WERI-Rb-1 (cell line): ENCODE data around the gene ZCCHC24.

Source experiments
- DNase-seq: peaks from one replicate; pipeline ENCODE4 v3.0.0-alpha.2; 2020
- H3K27ac ChIP-seq: fragments of 250-450 bp; sonication (Bioruptor Pico); 2 replicates; pipeline ENCODE4 v1.5.1; 2020; ENCODE audit warnings: mild to moderate bottlenecking, moderate library complexity
- H3K27me3 ChIP-seq: fragments of 250-450 bp; sonication (Bioruptor Pico); 2 replicates; pipeline ENCODE4 v1.5.1; 2021; ENCODE audit warnings: mild to moderate bottlenecking, low read depth, moderate library complexity; ENCODE audit not compliant: insufficient read depth, severe bottlenecking
- H3K36me3 ChIP-seq: fragments of 250-450 bp; sonication (Bioruptor Pico); 2 replicates; pipeline ENCODE4 v1.5.1; 2020; ENCODE audit warnings: mild to moderate bottlenecking, moderate library complexity
- H3K4me3 ChIP-seq: 2 replicates; pipeline ENCODE4 v1.5.1; 2011; ENCODE audit warnings: low read depth, mild to moderate bottlenecking, control low read depth, low read length
- H3K9me3 ChIP-seq: fragments of 250-450 bp; sonication (Bioruptor Pico); 2 replicates; pipeline ENCODE4 v1.5.1; 2021; ENCODE audit warnings: mild to moderate bottlenecking, moderate library complexity; ENCODE audit not compliant: severe bottlenecking
- CTCF ChIP-seq: IDR thresholded peaks from 2 replicates; pipeline ENCODE4 v1.5.1; 2011; ENCODE audit warnings: low read depth, mild to moderate bottlenecking, control low read depth, inconsistent platforms, low read length

Gene ZCCHC24

GRCh38 chr10:79438021-79438698 is 7.3 kb downstream of the ZCCHC24 start:
- Histone ChIP-seq H3K4me3 (no peak overlapping the region), H3K27me3 (peaks cover under 1% of the 10 kb centered on the region), H3K27ac (no peak overlapping the region), H3K36me3 (no peaks in the 10 kb centered on the region), H3K9me3 (no peaks in the 10 kb centered on the region)
- TF ChIP-seq CTCF, result peak; percentile 60
- DNase-seq, result no peak

GRCh38 chr10:79437111-79437814 is 8.2 kb downstream of the ZCCHC24 start:
- H3K27me3 ChIP-seq, result no peaks in the 10 kb centered on the region
- no peak for TF ChIP-seq CTCF
- no peaks in the 10 kb centered on the region for H3K9me3 ChIP-seq
- no peak for DNase-seq
- H3K27ac ChIP-seq, result no peak overlapping the region
- no peaks in the 10 kb centered on the region for H3K36me3 ChIP-seq
- no peak overlapping the region for H3K4me3 ChIP-seq

GRCh38 chr10:79436850-79437103 is 8.6 kb downstream of the ZCCHC24 start:
- no peak for TF ChIP-seq CTCF
- Histone ChIP-seq H3K4me3 (no peak overlapping the region), H3K27me3 (no peaks in the 10 kb centered on the region), H3K9me3 (no peaks in the 10 kb centered on the region), H3K27ac (no peak overlapping the region), H3K36me3 (no peaks in the 10 kb centered on the region)
- DNase-seq, result no peak

- no peak for TF ChIP-seq CTCF
- Histone ChIP-seq H3K27me3 (no peaks in the 10 kb centered on the region), H3K9me3 (no peaks in the 10 kb centered on the region), H3K36me3 (no peaks in the 10 kb centered on the region), H3K27ac (no peak overlapping the region), H3K4me3 (no peak overlapping the region)
- no peak for DNase-seq
These were observed 9.2 kb downstream of the ZCCHC24 start for GRCh38 chr10:79436066-79436849.

GRCh38 chr10:79435271-79436065 is 10.0 kb downstream of the ZCCHC24 start:
- H3K27ac ChIP-seq, result no peak overlapping the region

More at GRCh38 chr10:79435271-79436065, 10.0 kb downstream of the ZCCHC24 start:
- TF ChIP-seq CTCF, result no peak
- Histone ChIP-seq H3K36me3 (no peaks in the 10 kb centered on the region), H3K4me3 (no peak overlapping the region), H3K27me3 (no peaks in the 10 kb centered on the region), H3K9me3 (no peaks in the 10 kb centered on the region)
- no peak for DNase-seq
